Measurements from ENCODE around the gene CRYM. TPM values are rescaled to one million over a fixed set of nuclear protein-coding genes. Genes with fewer than 3 reads are reported as not detected.

CRYM gene
- total and polyA plus RNA-seq, 2 donors (not counting 3 experiments of a cell fraction or from before 2014, with no cell fraction given) = not detected

- ChIA-PET POLR2A (no interaction called here), CTCF (no interaction called here)
- FAIRE-seq (no peak), DNase-seq (ENCODE audit: low read depth, low spot score) (no peak)
- no peaks in the 10 kb centered on the region for H3K9me3 ChIP-seq (replicated peaks; ENCODE audit: control insufficient read depth, insufficient read depth, low read length)
- H4K20me1 ChIP-seq (replicated peaks; ENCODE audit: control insufficient read depth, extremely low read depth, insufficient read depth, low read length) = no peaks in the 10 kb centered on the region
- no peak overlapping the region for H3K4me3 ChIP-seq (replicated peaks in 1 of 3; ENCODE audit: insufficient read depth in 1 of 3, low read depth in 1 of 3, low read length in 3 of 3)
- TF ChIP-seq JUN (IDR thresholded peaks at IDR 0.05; ENCODE audit: borderline replicate concordance, insufficient read depth, insufficient read length, low read depth) (no peak), EZH2 (IDR thresholded peaks at IDR 0.05; ENCODE audit: borderline replicate concordance, low read depth, low read length, severe bottlenecking) (no peak), FOS (IDR thresholded peaks at IDR 0.05; ENCODE audit: borderline replicate concordance, insufficient read depth, low read length) (no peak), POLR2AphosphoS5 (IDR thresholded peaks at IDR 0.05; ENCODE audit: insufficient read depth, low read depth, low read length) (no peak), MYC (IDR thresholded peaks at IDR 0.05; ENCODE audit: low read depth, low read length) (no peak), POLR2A (IDR thresholded peaks at IDR 0.05; ENCODE audit: low read depth, low read length) (no peak), GATA2 (IDR thresholded peaks at IDR 0.05; ENCODE audit: insufficient read depth, insufficient read length, low read depth, low read length) (no peak)
- TF ChIP-seq, protein P1, sequence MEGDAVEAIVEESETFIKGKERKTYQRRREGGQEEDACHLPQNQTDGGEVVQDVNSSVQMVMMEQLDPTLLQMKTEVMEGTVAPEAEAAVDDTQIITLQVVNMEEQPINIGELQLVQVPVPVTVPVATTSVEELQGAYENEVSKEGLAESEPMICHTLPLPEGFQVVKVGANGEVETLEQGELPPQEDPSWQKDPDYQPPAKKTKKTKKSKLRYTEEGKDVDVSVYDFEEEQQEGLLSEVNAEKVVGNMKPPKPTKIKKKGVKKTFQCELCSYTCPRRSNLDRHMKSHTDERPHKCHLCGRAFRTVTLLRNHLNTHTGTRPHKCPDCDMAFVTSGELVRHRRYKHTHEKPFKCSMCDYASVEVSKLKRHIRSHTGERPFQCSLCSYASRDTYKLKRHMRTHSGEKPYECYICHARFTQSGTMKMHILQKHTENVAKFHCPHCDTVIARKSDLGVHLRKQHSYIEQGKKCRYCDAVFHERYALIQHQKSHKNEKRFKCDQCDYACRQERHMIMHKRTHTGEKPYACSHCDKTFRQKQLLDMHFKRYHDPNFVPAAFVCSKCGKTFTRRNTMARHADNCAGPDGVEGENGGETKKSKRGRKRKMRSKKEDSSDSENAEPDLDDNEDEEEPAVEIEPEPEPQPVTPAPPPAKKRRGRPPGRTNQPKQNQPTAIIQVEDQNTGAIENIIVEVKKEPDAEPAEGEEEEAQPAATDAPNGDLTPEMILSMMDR (IDR thresholded peaks at IDR 0.05; ENCODE audit: extremely low read depth in 1 of 2, insufficient read depth in 1 of 2, low read depth in 1 of 2, low read length in 2 of 2) = no peak
- TF ChIP-seq, protein P2, sequence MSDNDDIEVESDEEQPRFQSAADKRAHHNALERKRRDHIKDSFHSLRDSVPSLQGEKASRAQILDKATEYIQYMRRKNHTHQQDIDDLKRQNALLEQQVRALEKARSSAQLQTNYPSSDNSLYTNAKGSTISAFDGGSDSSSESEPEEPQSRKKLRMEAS (IDR thresholded peaks at IDR 0.05; ENCODE audit: insufficient read depth, insufficient read length) = no peak
- no TSS peak for BruUV-seq (replicated peaks)
- H2AFZ ChIP-seq (ENCODE audit: low read depth, low read length) = no peak overlapping the region
- H3K9me1 ChIP-seq (replicated peaks; ENCODE audit: control insufficient read depth, extremely low read depth, insufficient read depth, low read length) = no peaks in the 10 kb centered on the region
- no peak overlapping the region for H3K27ac ChIP-seq (ENCODE audit: insufficient read depth, low read depth, low read length)
- no peaks in the 10 kb centered on the region for H3K79me2 ChIP-seq (ENCODE audit: control insufficient read depth, insufficient read depth, low read length)
- H3K9ac ChIP-seq (replicated peaks; ENCODE audit: extremely low read depth, insufficient read depth, low read length) = no peak overlapping the region
- no peaks in the 10 kb centered on the region for H3K27me3 ChIP-seq (ENCODE audit: control insufficient read depth in 2 of 2, insufficient read depth in 2 of 2, low read length in 2 of 2)
- no peaks in the 10 kb centered on the region for H3K36me3 ChIP-seq (ENCODE audit: control insufficient read depth in 2 of 2, extremely low read depth in 1 of 2, insufficient read depth in 2 of 2, low read length in 2 of 2)
- no peak overlapping the region for H3K4me2 ChIP-seq (ENCODE audit: insufficient read depth, low read length)
- no peaks in the 10 kb centered on the region for H3K4me1 ChIP-seq (ENCODE audit: control insufficient read depth, extremely low read depth, insufficient read depth, low read length)
- intact Hi-C loops (cut with micrococcal nuclease) = no loop called here
- dilution Hi-C loops (cut with MboI; ENCODE audit: extremely low pct_ligation_motif_present, low sequenced_read_pairs) = no loop called here
Observed at GRCh38 chr16:21321736-21322135, 43.6 kb upstream of the CRYM start.

Measured in endothelial cell of umbilical vein (primary cell).